ENCODE measurements around the gene ITPA.

DNA sequence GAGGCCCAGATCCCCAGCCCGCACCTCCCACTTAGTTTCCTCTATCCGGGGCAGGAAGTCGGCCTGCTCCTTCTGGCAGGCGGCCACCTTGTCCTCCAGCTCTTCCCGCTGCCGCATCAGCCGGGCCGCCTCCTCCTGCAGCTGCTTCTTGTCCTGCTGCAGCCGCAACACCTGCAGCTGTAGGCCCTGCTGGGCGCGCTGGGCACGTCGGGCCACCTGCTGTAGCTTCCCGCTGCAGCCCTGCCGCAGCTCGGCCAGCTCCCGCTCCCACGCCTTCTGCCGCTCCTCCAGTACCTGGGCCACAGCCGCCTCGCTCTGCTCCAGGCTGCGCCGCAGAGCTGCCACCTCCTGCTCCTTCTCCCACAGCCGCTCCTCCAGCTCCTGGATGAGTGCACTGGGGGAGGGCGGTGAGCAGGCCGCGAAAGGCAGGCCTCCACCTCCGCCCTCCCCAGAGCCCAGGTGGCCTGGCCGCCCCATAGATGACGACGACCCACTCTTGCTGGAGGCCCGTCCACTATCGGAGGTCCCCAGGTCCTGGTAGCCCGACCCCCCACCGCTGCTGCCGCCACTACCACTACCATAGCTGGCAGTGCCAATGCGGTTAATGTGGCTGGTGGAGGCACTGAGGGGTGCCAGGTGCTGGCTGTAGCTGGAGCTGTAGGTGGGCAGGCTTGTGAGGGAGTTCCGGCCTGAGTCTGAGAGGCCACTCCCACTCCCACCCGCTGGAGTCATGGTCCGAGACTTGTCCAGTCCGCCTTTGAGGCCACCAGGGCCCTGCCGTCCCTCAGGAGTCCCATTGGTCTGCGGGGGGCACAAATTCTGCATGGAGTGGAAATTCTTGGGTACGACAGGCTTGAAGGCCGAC lies 43.6 kb upstream of the ITPA start:
- TF ChIP-seq, protein P1, sequence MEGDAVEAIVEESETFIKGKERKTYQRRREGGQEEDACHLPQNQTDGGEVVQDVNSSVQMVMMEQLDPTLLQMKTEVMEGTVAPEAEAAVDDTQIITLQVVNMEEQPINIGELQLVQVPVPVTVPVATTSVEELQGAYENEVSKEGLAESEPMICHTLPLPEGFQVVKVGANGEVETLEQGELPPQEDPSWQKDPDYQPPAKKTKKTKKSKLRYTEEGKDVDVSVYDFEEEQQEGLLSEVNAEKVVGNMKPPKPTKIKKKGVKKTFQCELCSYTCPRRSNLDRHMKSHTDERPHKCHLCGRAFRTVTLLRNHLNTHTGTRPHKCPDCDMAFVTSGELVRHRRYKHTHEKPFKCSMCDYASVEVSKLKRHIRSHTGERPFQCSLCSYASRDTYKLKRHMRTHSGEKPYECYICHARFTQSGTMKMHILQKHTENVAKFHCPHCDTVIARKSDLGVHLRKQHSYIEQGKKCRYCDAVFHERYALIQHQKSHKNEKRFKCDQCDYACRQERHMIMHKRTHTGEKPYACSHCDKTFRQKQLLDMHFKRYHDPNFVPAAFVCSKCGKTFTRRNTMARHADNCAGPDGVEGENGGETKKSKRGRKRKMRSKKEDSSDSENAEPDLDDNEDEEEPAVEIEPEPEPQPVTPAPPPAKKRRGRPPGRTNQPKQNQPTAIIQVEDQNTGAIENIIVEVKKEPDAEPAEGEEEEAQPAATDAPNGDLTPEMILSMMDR (IDR thresholded peaks at IDR 0.05) = no peak
- TF ChIP-seq POLR2A (IDR thresholded peaks at IDR 0.05) = no peak
